Activated T-helper 2 cell treated with anti-CD3 and anti-CD28 coated beads, Interferon-gamma antibody, Interleukin-2, Interleukin-4, amounts not matched to agents 10 μg/mL and 5 μg/mL and 100 μg/mL, durations not matched to agents 14 hours and 24 hours and 36 hours (primary cell): Measurements from ENCODE around the gene FGF14. TPM values are rescaled to one million over a fixed set of nuclear protein-coding genes. Genes with fewer than 3 reads are reported as not detected.
"Not testable (repeated sequence)": the region's sequence is repeated elsewhere in the genome, so short reads cannot be mapped to it uniquely, and the experiment has no call there.

Experiments used
- DNase-seq: peaks from one replicate; pipeline ENCODE4 v3.0.0; 2021; ENCODE audit warnings: low spot score
- H3K27ac Mint-ChIP-seq: one replicate; pipeline ENCODE4 v1.8.0; 2021; ENCODE audit warnings: mixed read lengths
- H3K27me3 Mint-ChIP-seq: one replicate; pipeline ENCODE4 v1.8.0; 2021; ENCODE audit warnings: low read depth, mixed read lengths
- H3K36me3 Mint-ChIP-seq: one replicate; pipeline ENCODE4 v1.8.0; 2021; ENCODE audit warnings: low read depth, mixed read lengths
- H3K4me1 Mint-ChIP-seq: one replicate; pipeline ENCODE4 v1.8.0; 2021; ENCODE audit warnings: low read depth, mixed read lengths
- H3K4me3 Mint-ChIP-seq: one replicate; pipeline ENCODE4 v1.8.0; 2021; ENCODE audit warnings: low read depth, mild to moderate bottlenecking, moderate library complexity, mixed read lengths
- H3K9me3 Mint-ChIP-seq: one replicate; pipeline ENCODE4 v1.8.0; 2021; ENCODE audit warnings: mixed read lengths
- intact Hi-C: fragments of 100-400 bp; cut with micrococcal nuclease; formaldehyde crosslinking; loops from one replicate; pipeline ENCODE4 v1.15.1; 2023
- total RNA-seq: library from RNA; stranded (reverse); gene quantifications from 2 replicates; pipeline ENCODE4 v1.2.3, GENCODE V29; 2022

The FGF14 gene
- total RNA-seq, 1 donor from 2014 or later: not detected

GRCh38 chr13:102117175-102117831 is 284.5 kb downstream of the FGF14 start:
- no peaks in the 10 kb centered on the region for H3K36me3 Mint-ChIP-seq
- H3K27me3 Mint-ChIP-seq: no peaks in the 10 kb centered on the region

GRCh38 chr13:102103469-102103868 is 298.4 kb downstream of the FGF14 start:
- Mint-ChIP-seq H3K9me3 (no peaks in the 10 kb centered on the region), H3K36me3 (no peaks in the 10 kb centered on the region), H3K27ac (no peak overlapping the region), H3K4me3 (no peak overlapping the region), H3K27me3 (no peaks in the 10 kb centered on the region), H3K4me1 (no peaks in the 10 kb centered on the region)
- intact Hi-C loops: no loop called here
- DNase-seq: no peak

More at GRCh38 chr13:102117175-102117831, 284.5 kb downstream of the FGF14 start:
- DNase-seq: no peak
- H3K4me3 Mint-ChIP-seq: no peak overlapping the region
- H3K27ac Mint-ChIP-seq: no peak overlapping the region
- H3K4me1 Mint-ChIP-seq: no peaks in the 10 kb centered on the region
- H3K9me3 Mint-ChIP-seq: no peaks in the 10 kb centered on the region
- intact Hi-C loops: no loop called here

GRCh38 chr13:102100234-102100633 is 301.6 kb downstream of the FGF14 start:
- Mint-ChIP-seq H3K4me3 (no peak overlapping the region), H3K36me3 (no peaks in the 10 kb centered on the region), H3K4me1 (no peaks in the 10 kb centered on the region), H3K27me3 (no peaks in the 10 kb centered on the region), H3K9me3 (no peaks in the 10 kb centered on the region), H3K27ac (no peak overlapping the region)
- no peak for DNase-seq
- intact Hi-C loops: no loop called here

GRCh38 chr13:102097708-102098107 is 304.1 kb downstream of the FGF14 start:
- Mint-ChIP-seq H3K4me1 (no peaks in the 10 kb centered on the region), H3K27ac (no peak overlapping the region), H3K4me3 (no peak overlapping the region), H3K36me3 (no peaks in the 10 kb centered on the region), H3K9me3 (no peaks in the 10 kb centered on the region), H3K27me3 (no peaks in the 10 kb centered on the region)
- DNase-seq: no peak
- intact Hi-C loops: no loop called here

GRCh38 chr13:102093288-102093687 is 308.6 kb downstream of the FGF14 start:
- intact Hi-C loops, DNase-seq, H3K27me3 Mint-ChIP-seq, H3K4me3 Mint-ChIP-seq, H3K36me3 Mint-ChIP-seq, H3K27ac Mint-ChIP-seq, H3K4me1 Mint-ChIP-seq, H3K9me3 Mint-ChIP-seq: not testable (repeated sequence)

GRCh38 chr13:102091231-102091630 is 310.6 kb downstream of the FGF14 start:
- Mint-ChIP-seq H3K36me3 (no peaks in the 10 kb centered on the region), H3K27ac (no peak overlapping the region), H3K4me3 (no peak overlapping the region), H3K4me1 (no peaks in the 10 kb centered on the region), H3K27me3 (no peaks in the 10 kb centered on the region), H3K9me3 (no peaks in the 10 kb centered on the region)
- intact Hi-C loops: no loop called here
- DNase-seq: no peak

- intact Hi-C loops: no loop called here
- no peaks in the 10 kb centered on the region for H3K36me3 Mint-ChIP-seq
- H3K9me3 Mint-ChIP-seq: no peaks in the 10 kb centered on the region
- no peaks in the 10 kb centered on the region for H3K27me3 Mint-ChIP-seq
- no peak overlapping the region for H3K4me3 Mint-ChIP-seq
- H3K4me1 Mint-ChIP-seq: no peaks in the 10 kb centered on the region
- no peak overlapping the region for H3K27ac Mint-ChIP-seq
- DNase-seq: no peak
These were observed 311.3 kb downstream of the FGF14 start for GRCh38 chr13:102090532-102090931.

- intact Hi-C loops: no loop called here
- Mint-ChIP-seq H3K27ac (no peak overlapping the region), H3K27me3 (no peaks in the 10 kb centered on the region), H3K4me1 (no peaks in the 10 kb centered on the region), H3K9me3 (no peaks in the 10 kb centered on the region), H3K36me3 (no peaks in the 10 kb centered on the region), H3K4me3 (no peak overlapping the region)
- no peak for DNase-seq
These were observed 312.1 kb downstream of the FGF14 start for GRCh38 chr13:102089722-102090121.

- no peaks in the 10 kb centered on the region for H3K4me1 Mint-ChIP-seq
These were observed 312.7 kb downstream of the FGF14 start for GRCh38 chr13:102089177-102089576.

GRCh38 chr13:102073251-102073650 is 328.6 kb downstream of the FGF14 start:
- no peak overlapping the region for H3K27ac Mint-ChIP-seq
- intact Hi-C loops: no loop called here
- no peaks in the 10 kb centered on the region for H3K4me1 Mint-ChIP-seq
- no peaks in the 10 kb centered on the region for H3K9me3 Mint-ChIP-seq
- H3K36me3 Mint-ChIP-seq: no peaks in the 10 kb centered on the region
- no peak overlapping the region for H3K4me3 Mint-ChIP-seq
- H3K27me3 Mint-ChIP-seq: no peaks in the 10 kb centered on the region
- no peak for DNase-seq

More at GRCh38 chr13:102089177-102089576, 312.7 kb downstream of the FGF14 start:
- Mint-ChIP-seq H3K36me3 (no peaks in the 10 kb centered on the region), H3K9me3 (no peaks in the 10 kb centered on the region), H3K27ac (no peak overlapping the region), H3K27me3 (no peaks in the 10 kb centered on the region), H3K4me3 (no peak overlapping the region)
- DNase-seq: no peak
- intact Hi-C loops: no loop called here

- Mint-ChIP-seq H3K4me1 (no peaks in the 10 kb centered on the region), H3K27ac (no peak overlapping the region), H3K9me3 (no peaks in the 10 kb centered on the region), H3K27me3 (no peaks in the 10 kb centered on the region), H3K4me3 (no peak overlapping the region), H3K36me3 (no peaks in the 10 kb centered on the region)
- DNase-seq: no peak
- intact Hi-C loops: no loop called here
These were observed 330.1 kb downstream of the FGF14 start for GRCh38 chr13:102071711-102072110.

GRCh38 chr13:102068323-102068722 is 333.5 kb downstream of the FGF14 start:
- DNase-seq, H3K4me3 Mint-ChIP-seq, intact Hi-C loops, H3K36me3 Mint-ChIP-seq, H3K4me1 Mint-ChIP-seq, H3K27ac Mint-ChIP-seq, H3K27me3 Mint-ChIP-seq, H3K9me3 Mint-ChIP-seq: not testable (repeated sequence)

- Mint-ChIP-seq H3K27ac (no peak overlapping the region), H3K9me3 (peaks cover 27% of the 10 kb centered on the region), H3K27me3 (no peaks in the 10 kb centered on the region), H3K4me3 (no peak overlapping the region), H3K4me1 (no peaks in the 10 kb centered on the region), H3K36me3 (no peaks in the 10 kb centered on the region)
- intact Hi-C loops: no loop called here
- no peak for DNase-seq
These were observed 346.6 kb downstream of the FGF14 start for GRCh38 chr13:102055090-102055779.
